ENCODE measurements around the gene TRUB2.
"Not testable (repeated sequence)": the region's sequence is repeated elsewhere in the genome, so short reads cannot be mapped to it uniquely, and the experiment has no call there.

TRUB2 gene

GRCh38 chr9:128282500-128282899 lies 39.7 kb downstream of the TRUB2 start:
- Histone ChIP-seq H3K4me1 (ENCODE audit: control insufficient read depth, low read length) (peaks cover 3% of the 10 kb centered on the region; the same call in 1 of the 2 replicates), H3K36me3 (ENCODE audit: control insufficient read depth, low read length) (no peaks in the 10 kb centered on the region), H3K9me2 (replicated peaks; ENCODE audit: control insufficient read depth, low read length) (no peaks in the 10 kb centered on the region), H3K9me3 (ENCODE audit: control insufficient read depth, insufficient read depth, low read length) (no peaks in the 10 kb centered on the region), H4K20me1 (ENCODE audit: control insufficient read depth, insufficient read depth, low read depth, low read length) (no peaks in the 10 kb centered on the region), H3K4me2 (ENCODE audit: low read length) (no peak overlapping the region), H3F3A (ENCODE audit: control insufficient read depth, insufficient read depth) (no peaks in the 10 kb centered on the region), H3K27ac (ENCODE audit: low read depth, low read length) (no peak overlapping the region), H3K79me2 (ENCODE audit: control insufficient read depth, low read length) (no peaks in the 10 kb centered on the region), H3K4me3 (ENCODE audit: low read length) (no peak overlapping the region), H3K27me3 (ENCODE audit: control insufficient read depth, low read length) (no peaks in the 10 kb centered on the region)
- TF ChIP-seq CTCF (IDR thresholded peaks at IDR 0.05; ENCODE audit: low read depth, low read length, poor library complexity, severe bottlenecking) = no peak
- TF ChIP-seq EZH2phosphoT487 (IDR thresholded peaks at IDR 0.05; ENCODE audit: borderline replicate concordance, low read length) = no peak

GRCh38 chr9:128280084-128280622 lies 42.1 kb downstream of the TRUB2 start:
- no peaks in the 10 kb centered on the region for H4K20me1 ChIP-seq (ENCODE audit: control insufficient read depth, insufficient read depth, low read depth, low read length)
- H3K27ac ChIP-seq (ENCODE audit: low read depth, low read length) = no peak overlapping the region
- no peak overlapping the region for H3K4me3 ChIP-seq (ENCODE audit: low read length)
- H3F3A ChIP-seq (ENCODE audit: control insufficient read depth, insufficient read depth) = no peaks in the 10 kb centered on the region
- TF ChIP-seq CTCF (IDR thresholded peaks at IDR 0.05; ENCODE audit: low read depth, low read length, poor library complexity, severe bottlenecking) = no peak
- no peak for TF ChIP-seq EZH2phosphoT487 (IDR thresholded peaks at IDR 0.05; ENCODE audit: borderline replicate concordance, low read length)
- H3K79me2 ChIP-seq (ENCODE audit: control insufficient read depth, low read length) = peaks cover 12% of the 10 kb centered on the region
- H3K4me1 ChIP-seq (ENCODE audit: control insufficient read depth, low read length) = peaks cover 9% of the 10 kb centered on the region
- no peaks in the 10 kb centered on the region for H3K9me3 ChIP-seq (ENCODE audit: control insufficient read depth, insufficient read depth, low read length)
- no peaks in the 10 kb centered on the region for H3K36me3 ChIP-seq (ENCODE audit: control insufficient read depth, low read length)
- no peak overlapping the region for H3K4me2 ChIP-seq (ENCODE audit: low read length)
- H3K27me3 ChIP-seq (ENCODE audit: control insufficient read depth, low read length) = no peaks in the 10 kb centered on the region
- H3K9me2 ChIP-seq (replicated peaks; ENCODE audit: control insufficient read depth, low read length) = no peaks in the 10 kb centered on the region

GRCh38 chr9:128279088-128280073 lies 42.9 kb downstream of the TRUB2 start:
- H3K36me3 ChIP-seq (ENCODE audit: control insufficient read depth, low read length); H3K27ac ChIP-seq (ENCODE audit: low read depth, low read length); H3K9me2 ChIP-seq (replicated peaks; ENCODE audit: control insufficient read depth, low read length); H4K20me1 ChIP-seq (ENCODE audit: control insufficient read depth, insufficient read depth, low read depth, low read length); H3K4me2 ChIP-seq (ENCODE audit: low read length); H3K9me3 ChIP-seq (ENCODE audit: control insufficient read depth, insufficient read depth, low read length); H3F3A ChIP-seq (ENCODE audit: control insufficient read depth, insufficient read depth); H3K27me3 ChIP-seq (ENCODE audit: control insufficient read depth, low read length); H3K4me3 ChIP-seq (ENCODE audit: low read length): not testable (repeated sequence)
- H3K4me1 ChIP-seq (ENCODE audit: control insufficient read depth, low read length) = peaks cover 15% of the 10 kb centered on the region
- H3K79me2 ChIP-seq (ENCODE audit: control insufficient read depth, low read length) = peaks cover 19% of the 10 kb centered on the region
